SU-DHL-6 (cell line): ENCODE data around the gene GRPEL1.

Source experiments
- H2AFZ ChIP-seq: fragments of 200-600 bp; sonication (generic); 2 replicates; pipeline ENCODE4 v1.6.1; 2014; ENCODE audit warnings: low read depth, mild to moderate bottlenecking, moderate library complexity, mixed read lengths, antibody characterized with exemption, low read length; ENCODE audit not compliant: severe bottlenecking
- H3F3A ChIP-seq: fragments of 200-600 bp; shearing (Covaris generic); 2 replicates; pipeline ENCODE4 v1.6.0; 2016; ENCODE audit warnings: antibody characterized with exemption, mild to moderate bottlenecking; ENCODE audit not compliant: insufficient read depth
- H3K27ac ChIP-seq: fragments of 200-600 bp; sonication (generic); 2 replicates; pipeline ENCODE4 v1.5.1; 2016; ENCODE audit warnings: low read depth, mild to moderate bottlenecking, low read length, moderate library complexity, mixed read lengths
- H3K27me3 ChIP-seq: fragments of 200-600 bp; sonication (generic), shearing (Covaris generic); 2 replicates; pipeline ENCODE4 v1.6.0; 2014; ENCODE audit warnings: mild to moderate bottlenecking, low read length
- H3K36me3 ChIP-seq: fragments of 200-600 bp; sonication (generic); 2 replicates; pipeline ENCODE4 v1.6.1; 2014; ENCODE audit warnings: mild to moderate bottlenecking, low read length, mixed read lengths
- H3K4me2 ChIP-seq: fragments of 300-600, 200-600 bp; shearing (Covaris generic), sonication (generic); 2 replicates; pipeline ENCODE4 v1.6.0; 2014; ENCODE audit warnings: low read length, low read depth, mild to moderate bottlenecking; ENCODE audit not compliant: poor library complexity, severe bottlenecking
- H3K4me3 ChIP-seq: fragments of 200-600 bp; sonication (generic); 2 replicates; pipeline ENCODE4 v1.5.1; 2014; ENCODE audit warnings: antibody characterized with exemption, low read length, mild to moderate bottlenecking, mixed read lengths; ENCODE audit not compliant: insufficient read depth, poor library complexity, severe bottlenecking
- H3K79me2 ChIP-seq: fragments of 200-600 bp; sonication (generic); 2 replicates; pipeline ENCODE4 v1.6.1; 2014; ENCODE audit warnings: mild to moderate bottlenecking, low read length, moderate library complexity; ENCODE audit not compliant: insufficient read depth
- H3K9ac ChIP-seq: fragments of 200-600 bp; sonication (generic); 2 replicates; pipeline ENCODE4 v1.7.0; 2014; ENCODE audit warnings: mild to moderate bottlenecking, low read length
- H3K9me2 ChIP-seq: fragments of 200-600 bp; sonication (generic); replicated peaks from 2 replicates; pipeline ENCODE4 v1.6.1; 2014; ENCODE audit warnings: low read length; ENCODE audit not compliant: insufficient read depth
- H3K9me3 ChIP-seq: fragments of 200-600 bp; sonication (generic); 2 replicates; pipeline ENCODE4 v1.6.1; 2014; ENCODE audit warnings: low read length, mixed read lengths; ENCODE audit not compliant: insufficient read depth
- H4K20me1 ChIP-seq: fragments of 200-600 bp; sonication (generic); 2 replicates; pipeline ENCODE4 v1.6.1; 2014; ENCODE audit warnings: low read depth, mild to moderate bottlenecking, antibody characterized with exemption, low read length, moderate library complexity, mixed read lengths
- EZH2phosphoT487 ChIP-seq: fragments of 200-600 bp; sonication (generic), shearing (Covaris generic); conservative IDR thresholded peaks from 2 replicates; pipeline ENCODE4 v1.6.1; 2018; ENCODE audit warnings: mild to moderate bottlenecking, antibody characterized with exemption, low read length, moderate library complexity, mixed read lengths
- TF ChIP-seq, protein P1 (sequence below): fragments of 200-600 bp; sonication (generic); IDR thresholded peaks from one replicate; pipeline ENCODE4 v1.5.1; 2017; ENCODE audit warnings: antibody characterized with exemption, mild to moderate bottlenecking, low read length, moderate library complexity; ENCODE audit not compliant: insufficient read depth, poor library complexity, severe bottlenecking

The GRPEL1 gene

DNA sequence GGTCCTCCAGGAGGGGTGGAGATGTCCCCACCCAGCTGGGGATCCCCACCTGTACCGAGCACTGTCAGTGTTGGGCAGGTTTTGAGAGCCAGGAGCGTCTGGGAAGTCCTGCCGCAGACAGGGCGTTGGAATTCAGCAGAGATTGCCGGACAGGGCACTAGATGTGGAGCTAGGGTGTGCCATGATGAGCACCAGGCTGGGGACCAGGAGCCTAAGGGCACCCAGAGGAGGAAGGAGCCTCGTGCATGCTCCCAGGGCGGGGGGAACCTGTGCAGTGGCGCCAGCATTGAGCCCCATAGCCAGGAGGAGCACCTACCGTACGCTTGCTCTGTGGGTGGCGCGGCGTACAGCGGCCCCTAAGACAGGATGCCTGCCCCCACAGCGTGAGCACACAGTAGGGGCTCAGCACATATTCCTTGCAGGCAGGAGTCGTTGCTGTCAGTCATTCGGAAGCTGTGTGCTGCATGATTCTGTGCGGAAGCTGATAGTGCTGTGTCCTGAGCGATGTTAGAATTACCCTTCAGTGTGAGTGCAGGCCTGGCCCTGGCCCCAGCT is 43.5 kb downstream of the GRPEL1 start:
- H3K36me3 ChIP-seq: no peaks in the 10 kb centered on the region
- H3K9ac ChIP-seq: no peak overlapping the region

GRCh38 chr4:7023901-7024300 is 44.0 kb downstream of the GRPEL1 start:
- H2AFZ ChIP-seq: no peak overlapping the region
- no peak overlapping the region for H3K4me2 ChIP-seq
- H3F3A ChIP-seq: no peaks in the 10 kb centered on the region
- no peak overlapping the region for H3K4me3 ChIP-seq
- no peaks in the 10 kb centered on the region for H3K36me3 ChIP-seq
- no peak overlapping the region for H3K27ac ChIP-seq
- H4K20me1 ChIP-seq: no peaks in the 10 kb centered on the region
- TF ChIP-seq, protein P1, sequence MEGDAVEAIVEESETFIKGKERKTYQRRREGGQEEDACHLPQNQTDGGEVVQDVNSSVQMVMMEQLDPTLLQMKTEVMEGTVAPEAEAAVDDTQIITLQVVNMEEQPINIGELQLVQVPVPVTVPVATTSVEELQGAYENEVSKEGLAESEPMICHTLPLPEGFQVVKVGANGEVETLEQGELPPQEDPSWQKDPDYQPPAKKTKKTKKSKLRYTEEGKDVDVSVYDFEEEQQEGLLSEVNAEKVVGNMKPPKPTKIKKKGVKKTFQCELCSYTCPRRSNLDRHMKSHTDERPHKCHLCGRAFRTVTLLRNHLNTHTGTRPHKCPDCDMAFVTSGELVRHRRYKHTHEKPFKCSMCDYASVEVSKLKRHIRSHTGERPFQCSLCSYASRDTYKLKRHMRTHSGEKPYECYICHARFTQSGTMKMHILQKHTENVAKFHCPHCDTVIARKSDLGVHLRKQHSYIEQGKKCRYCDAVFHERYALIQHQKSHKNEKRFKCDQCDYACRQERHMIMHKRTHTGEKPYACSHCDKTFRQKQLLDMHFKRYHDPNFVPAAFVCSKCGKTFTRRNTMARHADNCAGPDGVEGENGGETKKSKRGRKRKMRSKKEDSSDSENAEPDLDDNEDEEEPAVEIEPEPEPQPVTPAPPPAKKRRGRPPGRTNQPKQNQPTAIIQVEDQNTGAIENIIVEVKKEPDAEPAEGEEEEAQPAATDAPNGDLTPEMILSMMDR: no peak
- no peak for TF ChIP-seq EZH2phosphoT487
- H3K9me2 ChIP-seq: no peaks in the 10 kb centered on the region
- no peak overlapping the region for H3K9ac ChIP-seq
- no peaks in the 10 kb centered on the region for H3K9me3 ChIP-seq
- no peaks in the 10 kb centered on the region for H3K27me3 ChIP-seq
- no peaks in the 10 kb centered on the region for H3K79me2 ChIP-seq

More for the DNA sequence above, 43.5 kb downstream of the GRPEL1 start:
- Histone ChIP-seq H3K9me2 (no peaks in the 10 kb centered on the region), H2AFZ (no peak overlapping the region), H3F3A (no peaks in the 10 kb centered on the region), H4K20me1 (no peaks in the 10 kb centered on the region), H3K9me3 (no peaks in the 10 kb centered on the region), H3K79me2 (no peaks in the 10 kb centered on the region), H3K4me3 (no peak overlapping the region), H3K27me3 (no peaks in the 10 kb centered on the region), H3K27ac (no peak overlapping the region), H3K4me2 (no peak overlapping the region)
- no peak for TF ChIP-seq EZH2phosphoT487
- TF ChIP-seq, protein P1: no peak

GRCh38 chr4:7023486-7023885 is 44.4 kb downstream of the GRPEL1 start:
- Histone ChIP-seq H3K27ac (no peak overlapping the region), H3K9me3 (no peaks in the 10 kb centered on the region), H3K4me3 (no peak overlapping the region), H3K79me2 (no peaks in the 10 kb centered on the region), H3K4me2 (no peak overlapping the region), H4K20me1 (no peaks in the 10 kb centered on the region), H3K9ac (no peak overlapping the region), H2AFZ (no peak overlapping the region), H3K27me3 (no peaks in the 10 kb centered on the region), H3K36me3 (no peaks in the 10 kb centered on the region), H3F3A (no peaks in the 10 kb centered on the region), H3K9me2 (no peaks in the 10 kb centered on the region)
- TF ChIP-seq, protein P1: no peak
- TF ChIP-seq EZH2phosphoT487: no peak
